ENCODE measurements around the gene TIMELESS.

DNA sequence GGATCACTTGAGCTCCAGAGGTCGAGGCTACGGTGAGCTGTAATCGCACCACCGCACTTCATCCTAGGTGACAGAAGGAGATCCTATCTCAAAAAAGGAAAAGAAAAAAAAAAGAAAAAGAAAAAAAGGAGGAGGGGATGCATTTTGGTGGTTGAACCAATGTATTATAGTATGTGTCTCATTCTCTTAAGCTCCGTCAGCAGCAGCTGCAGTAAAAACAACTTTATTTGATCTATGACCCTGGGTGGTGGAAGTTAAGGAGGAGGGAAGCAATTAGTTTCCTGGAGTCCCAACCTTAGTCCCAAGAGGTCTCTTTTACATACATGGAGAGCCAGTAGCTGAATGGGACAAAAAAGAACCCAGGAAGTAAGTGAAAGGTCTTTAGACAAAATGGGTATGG is 59.8 kb downstream of the TIMELESS start:
- TF ChIP-seq POLR2A (IDR thresholded peaks at IDR 0.05; ENCODE audit: low read depth, low read length) (no peak), ZNF274 (IDR thresholded peaks at IDR 0.05; ENCODE audit: insufficient read depth, insufficient read length) (no peak), POLR2AphosphoS5 (IDR thresholded peaks at IDR 0.05; ENCODE audit: low read length) (no peak), RBBP5 (conservative IDR thresholded peaks at IDR 0.05) (no peak)
- TF ChIP-seq, protein P1, sequence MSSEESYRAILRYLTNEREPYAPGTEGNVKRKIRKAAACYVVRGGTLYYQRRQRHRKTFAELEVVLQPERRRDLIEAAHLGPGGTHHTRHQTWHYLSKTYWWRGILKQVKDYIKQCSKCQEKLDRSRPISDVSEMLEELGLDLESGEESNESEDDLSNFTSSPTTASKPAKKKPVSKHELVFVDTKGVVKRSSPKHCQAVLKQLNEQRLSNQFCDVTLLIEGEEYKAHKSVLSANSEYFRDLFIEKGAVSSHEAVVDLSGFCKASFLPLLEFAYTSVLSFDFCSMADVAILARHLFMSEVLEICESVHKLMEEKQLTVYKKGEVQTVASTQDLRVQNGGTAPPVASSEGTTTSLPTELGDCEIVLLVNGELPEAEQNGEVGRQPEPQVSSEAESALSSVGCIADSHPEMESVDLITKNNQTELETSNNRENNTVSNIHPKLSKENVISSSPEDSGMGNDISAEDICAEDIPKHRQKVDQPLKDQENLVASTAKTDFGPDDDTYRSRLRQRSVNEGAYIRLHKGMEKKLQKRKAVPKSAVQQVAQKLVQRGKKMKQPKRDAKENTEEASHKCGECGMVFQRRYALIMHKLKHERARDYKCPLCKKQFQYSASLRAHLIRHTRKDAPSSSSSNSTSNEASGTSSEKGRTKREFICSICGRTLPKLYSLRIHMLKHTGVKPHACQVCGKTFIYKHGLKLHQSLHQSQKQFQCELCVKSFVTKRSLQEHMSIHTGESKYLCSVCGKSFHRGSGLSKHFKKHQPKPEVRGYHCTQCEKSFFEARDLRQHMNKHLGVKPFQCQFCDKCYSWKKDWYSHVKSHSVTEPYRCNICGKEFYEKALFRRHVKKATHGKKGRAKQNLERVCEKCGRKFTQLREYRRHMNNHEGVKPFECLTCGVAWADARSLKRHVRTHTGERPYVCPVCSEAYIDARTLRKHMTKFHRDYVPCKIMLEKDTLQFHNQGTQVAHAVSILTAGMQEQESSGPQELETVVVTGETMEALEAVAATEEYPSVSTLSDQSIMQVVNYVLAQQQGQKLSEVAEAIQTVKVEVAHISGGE (CRISPR knock-in tag; IDR thresholded peaks at IDR 0.05), result no peak

Data from GM12878 (cell line).